ENCODE data around the gene PHF19. TPM values are rescaled to one million over a fixed set of nuclear protein-coding genes. Genes with fewer than 3 reads are reported as not detected.

PHF19 gene
- polyA plus RNA-seq, 1 of the 3 experiments (the other 2 are of a cell fraction): 33.4 TPM

DNA sequence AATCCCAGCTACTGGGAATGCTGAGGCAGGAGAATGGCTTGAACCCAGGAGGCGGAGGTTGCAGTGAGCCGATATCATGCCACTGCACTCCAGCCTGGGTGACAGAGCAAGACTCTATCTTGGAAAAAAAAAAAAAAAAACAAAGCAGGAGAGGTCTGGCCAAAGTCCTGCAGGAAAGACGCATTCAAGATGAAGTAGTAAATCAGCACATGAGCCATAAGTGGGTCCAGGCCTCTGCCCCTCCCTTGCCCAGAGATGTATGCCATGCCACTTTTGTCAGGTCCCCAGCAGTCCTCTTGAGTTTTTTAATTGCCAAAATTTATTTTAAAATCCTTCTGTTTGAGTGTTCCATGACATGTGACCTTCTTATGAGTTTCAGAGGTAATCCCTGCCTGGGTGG is 8.5 kb upstream of the PHF19 start:
- Histone ChIP-seq H3K4me1 (ENCODE audit: control insufficient read depth in 1 of 2, insufficient read depth in 2 of 2, low read depth in 1 of 2, low read length in 1 of 2) (peaks cover 5 to 11% of the 10 kb centered on the region in 2 experiments; a peak in 2 of 4 replicates), H3F3A (replicated peaks; ENCODE audit: insufficient read depth) (no peaks in the 10 kb centered on the region), H3K9ac (no peak overlapping the region), H3K9me2 (no peaks in the 10 kb centered on the region), H3K27me3 (ENCODE audit: insufficient read depth) (no peaks in the 10 kb centered on the region), H3K27ac (ENCODE audit: low read depth in 2 of 2, low read length in 1 of 2) (no peak overlapping the region), H3K9me3 (no peaks in the 10 kb centered on the region), H3K36me3 (replicated peaks in 1 of 2; ENCODE audit: control insufficient read depth in 1 of 2, insufficient read depth in 2 of 2, low read length in 1 of 2) (no peaks in the 10 kb centered on the region), H3K4me2 (no peak overlapping the region), H3K79me2 (ENCODE audit: insufficient read depth) (no peaks in the 10 kb centered on the region), H2AFZ (ENCODE audit: low read depth) (no peak overlapping the region), H3K4me3 (ENCODE audit: low read depth in 2 of 2, low read length in 1 of 2) (no peak overlapping the region), H4K20me1 (ENCODE audit: insufficient read depth) (no peaks in the 10 kb centered on the region)
- no peak for TF ChIP-seq TCF12 (IDR thresholded peaks at IDR 0.05)
- no peak for TF ChIP-seq SIN3A (IDR thresholded peaks at IDR 0.05; ENCODE audit: borderline replicate concordance, low read depth, low read length)
- no peak for TF ChIP-seq FOSL2 (IDR thresholded peaks at IDR 0.05; ENCODE audit: borderline replicate concordance, low read depth)
- no peak for TF ChIP-seq RFX5 (IDR thresholded peaks at IDR 0.05; ENCODE audit: low read length)
- TF ChIP-seq JUND (IDR thresholded peaks at IDR 0.05): no peak
- no peak for TF ChIP-seq POLR2AphosphoS5 (IDR thresholded peaks at IDR 0.05; ENCODE audit: low read depth, low read length)
- TF ChIP-seq YY1 (IDR thresholded peaks at IDR 0.05; ENCODE audit: low read depth): no peak
- no peak for TF ChIP-seq GABPA (IDR thresholded peaks at IDR 0.05; ENCODE audit: low read depth)
- no peak for TF ChIP-seq TEAD4 (IDR thresholded peaks at IDR 0.05; ENCODE audit: borderline replicate concordance, insufficient read depth)
- no peak for TF ChIP-seq MXI1 (IDR thresholded peaks at IDR 0.05; ENCODE audit: low read depth, low read length)
- TF ChIP-seq TAF1 (IDR thresholded peaks at IDR 0.05; ENCODE audit: borderline replicate concordance, low read depth, low read length): no peak
- TF ChIP-seq, protein P1, sequence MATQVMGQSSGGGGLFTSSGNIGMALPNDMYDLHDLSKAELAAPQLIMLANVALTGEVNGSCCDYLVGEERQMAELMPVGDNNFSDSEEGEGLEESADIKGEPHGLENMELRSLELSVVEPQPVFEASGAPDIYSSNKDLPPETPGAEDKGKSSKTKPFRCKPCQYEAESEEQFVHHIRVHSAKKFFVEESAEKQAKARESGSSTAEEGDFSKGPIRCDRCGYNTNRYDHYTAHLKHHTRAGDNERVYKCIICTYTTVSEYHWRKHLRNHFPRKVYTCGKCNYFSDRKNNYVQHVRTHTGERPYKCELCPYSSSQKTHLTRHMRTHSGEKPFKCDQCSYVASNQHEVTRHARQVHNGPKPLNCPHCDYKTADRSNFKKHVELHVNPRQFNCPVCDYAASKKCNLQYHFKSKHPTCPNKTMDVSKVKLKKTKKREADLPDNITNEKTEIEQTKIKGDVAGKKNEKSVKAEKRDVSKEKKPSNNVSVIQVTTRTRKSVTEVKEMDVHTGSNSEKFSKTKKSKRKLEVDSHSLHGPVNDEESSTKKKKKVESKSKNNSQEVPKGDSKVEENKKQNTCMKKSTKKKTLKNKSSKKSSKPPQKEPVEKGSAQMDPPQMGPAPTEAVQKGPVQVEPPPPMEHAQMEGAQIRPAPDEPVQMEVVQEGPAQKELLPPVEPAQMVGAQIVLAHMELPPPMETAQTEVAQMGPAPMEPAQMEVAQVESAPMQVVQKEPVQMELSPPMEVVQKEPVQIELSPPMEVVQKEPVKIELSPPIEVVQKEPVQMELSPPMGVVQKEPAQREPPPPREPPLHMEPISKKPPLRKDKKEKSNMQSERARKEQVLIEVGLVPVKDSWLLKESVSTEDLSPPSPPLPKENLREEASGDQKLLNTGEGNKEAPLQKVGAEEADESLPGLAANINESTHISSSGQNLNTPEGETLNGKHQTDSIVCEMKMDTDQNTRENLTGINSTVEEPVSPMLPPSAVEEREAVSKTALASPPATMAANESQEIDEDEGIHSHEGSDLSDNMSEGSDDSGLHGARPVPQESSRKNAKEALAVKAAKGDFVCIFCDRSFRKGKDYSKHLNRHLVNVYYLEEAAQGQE (IDR thresholded peaks at IDR 0.05; ENCODE audit: low read depth, low read length): no peak
- no peak for TF ChIP-seq RAD21 (IDR thresholded peaks at IDR 0.05; ENCODE audit: low read length)
- no peak for TF ChIP-seq RXRA (IDR thresholded peaks at IDR 0.05; ENCODE audit: borderline replicate concordance, low read depth)
- no peak for TF ChIP-seq EZH2phosphoT487 (IDR thresholded peaks at IDR 0.05; ENCODE audit: borderline replicate concordance, low read depth)
- CTCF ChIA-PET: interaction anchor here (1.1 to 1.8 kb wide), 4 partner anchors 8 to 51 kb away, joined by 3 to 4 read pairs (median 4); no protein-coding TSS in a partner anchor
- DNase-seq: no peak
- POLR2A ChIA-PET: interaction anchor here (0.7 kb wide), 1 partner anchor 31 kb away, joined by 4 read pairs; no protein-coding TSS in a partner anchor
- WGBS (ENCODE audit: low lambda C conversion rate): 76% methylated on average over 3 of the region's 3 CpGs

DNA sequence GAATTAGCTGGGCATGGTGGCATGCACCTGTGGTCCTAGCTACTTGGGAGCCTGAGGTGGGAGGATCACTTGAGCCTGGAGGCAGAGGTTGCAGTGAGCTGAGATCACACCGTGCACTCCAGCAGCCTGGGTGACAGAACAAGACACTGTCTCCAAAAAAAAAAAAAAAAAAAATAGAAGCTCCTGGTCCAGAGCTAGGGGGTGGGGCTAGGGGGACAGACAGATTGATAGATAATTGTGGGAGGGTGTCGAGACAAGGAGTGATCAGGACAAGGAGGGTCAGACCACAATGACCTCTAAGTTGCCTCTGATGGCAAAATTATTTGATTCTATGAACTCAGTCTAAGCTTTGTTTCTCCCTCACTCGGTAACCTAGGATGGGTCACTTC is 6.6 kb upstream of the PHF19 start:
- H3K27me3 ChIP-seq (ENCODE audit: insufficient read depth): no peaks in the 10 kb centered on the region
- H3F3A ChIP-seq (replicated peaks; ENCODE audit: insufficient read depth): no peaks in the 10 kb centered on the region
- H3K4me3 ChIP-seq (ENCODE audit: low read depth in 2 of 2, low read length in 1 of 2): no peak overlapping the region
- H3K79me2 ChIP-seq (ENCODE audit: insufficient read depth): no peaks in the 10 kb centered on the region
- no peaks in the 10 kb centered on the region for H3K9me3 ChIP-seq
- peaks cover 5 to 11% of the 10 kb centered on the region in 2 experiments; a peak in 2 of 4 replicates for H3K4me1 ChIP-seq (ENCODE audit: control insufficient read depth in 1 of 2, insufficient read depth in 2 of 2, low read depth in 1 of 2, low read length in 1 of 2)
- H3K4me2 ChIP-seq: no peak overlapping the region
- ChIA-PET CTCF (no interaction called here), POLR2A (no interaction called here)
- no peak overlapping the region for H2AFZ ChIP-seq (ENCODE audit: low read depth)
- H3K27ac ChIP-seq (ENCODE audit: low read depth in 2 of 2, low read length in 1 of 2): no peak overlapping the region
- 69% methylated on average over 3 of the region's 3 CpGs for WGBS (ENCODE audit: low lambda C conversion rate)
- H4K20me1 ChIP-seq (ENCODE audit: insufficient read depth): no peaks in the 10 kb centered on the region
- H3K36me3 ChIP-seq (replicated peaks in 1 of 2; ENCODE audit: control insufficient read depth in 1 of 2, insufficient read depth in 2 of 2, low read length in 1 of 2): no peaks in the 10 kb centered on the region
- DNase-seq: no peak
- no peak overlapping the region for H3K9ac ChIP-seq
- no peaks in the 10 kb centered on the region for H3K9me2 ChIP-seq
- TF ChIP-seq, protein P2, sequence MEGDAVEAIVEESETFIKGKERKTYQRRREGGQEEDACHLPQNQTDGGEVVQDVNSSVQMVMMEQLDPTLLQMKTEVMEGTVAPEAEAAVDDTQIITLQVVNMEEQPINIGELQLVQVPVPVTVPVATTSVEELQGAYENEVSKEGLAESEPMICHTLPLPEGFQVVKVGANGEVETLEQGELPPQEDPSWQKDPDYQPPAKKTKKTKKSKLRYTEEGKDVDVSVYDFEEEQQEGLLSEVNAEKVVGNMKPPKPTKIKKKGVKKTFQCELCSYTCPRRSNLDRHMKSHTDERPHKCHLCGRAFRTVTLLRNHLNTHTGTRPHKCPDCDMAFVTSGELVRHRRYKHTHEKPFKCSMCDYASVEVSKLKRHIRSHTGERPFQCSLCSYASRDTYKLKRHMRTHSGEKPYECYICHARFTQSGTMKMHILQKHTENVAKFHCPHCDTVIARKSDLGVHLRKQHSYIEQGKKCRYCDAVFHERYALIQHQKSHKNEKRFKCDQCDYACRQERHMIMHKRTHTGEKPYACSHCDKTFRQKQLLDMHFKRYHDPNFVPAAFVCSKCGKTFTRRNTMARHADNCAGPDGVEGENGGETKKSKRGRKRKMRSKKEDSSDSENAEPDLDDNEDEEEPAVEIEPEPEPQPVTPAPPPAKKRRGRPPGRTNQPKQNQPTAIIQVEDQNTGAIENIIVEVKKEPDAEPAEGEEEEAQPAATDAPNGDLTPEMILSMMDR (IDR thresholded peaks at IDR 0.05): no peak
- no peak for TF ChIP-seq POLR2AphosphoS5 (IDR thresholded peaks at IDR 0.05; ENCODE audit: low read depth, low read length)
- TF ChIP-seq, protein P1 (IDR thresholded peaks at IDR 0.05; ENCODE audit: low read depth, low read length): no peak
